Epithelial cell of esophagus (primary cell): ENCODE data around the gene PTGIR.

Experiments used
- DNase-seq: peaks from one replicate; pipeline ENCODE4 v3.0.0; 2010; ENCODE audit warnings: low read depth
- H3K4me3 ChIP-seq: 2 replicates; pipeline ENCODE4 v1.5.1; 2011; ENCODE audit warnings: mild to moderate bottlenecking, low read length, control low read depth
- TF ChIP-seq, protein P1 (sequence below): IDR thresholded peaks from 2 replicates; pipeline ENCODE4 v1.5.1; 2011; ENCODE audit warnings: low read depth, mild to moderate bottlenecking, low read length, control low read depth, inconsistent platforms; ENCODE audit not compliant: insufficient read depth; ENCODE audit errors: missing control alignments

Gene PTGIR

DNA sequence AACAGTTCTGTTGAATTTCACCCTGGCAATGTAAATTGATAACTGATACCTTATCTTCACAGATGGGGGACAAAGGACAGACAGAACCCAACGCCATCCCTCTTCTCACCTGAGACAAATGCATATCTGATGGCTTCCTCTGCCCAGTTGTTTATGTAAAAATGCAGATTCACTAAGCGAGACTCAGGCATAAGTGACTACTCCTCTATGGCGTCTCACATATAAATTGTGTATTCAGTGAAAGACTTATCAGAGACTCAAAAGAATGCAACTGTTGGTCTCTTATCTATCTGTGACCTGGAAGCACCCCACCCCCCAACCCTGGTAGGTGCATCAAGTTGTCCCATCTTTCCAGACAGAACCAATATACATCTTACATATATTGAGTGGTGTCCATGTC, 37.0 kb downstream of the PTGIR start:
- TF ChIP-seq, protein P1, sequence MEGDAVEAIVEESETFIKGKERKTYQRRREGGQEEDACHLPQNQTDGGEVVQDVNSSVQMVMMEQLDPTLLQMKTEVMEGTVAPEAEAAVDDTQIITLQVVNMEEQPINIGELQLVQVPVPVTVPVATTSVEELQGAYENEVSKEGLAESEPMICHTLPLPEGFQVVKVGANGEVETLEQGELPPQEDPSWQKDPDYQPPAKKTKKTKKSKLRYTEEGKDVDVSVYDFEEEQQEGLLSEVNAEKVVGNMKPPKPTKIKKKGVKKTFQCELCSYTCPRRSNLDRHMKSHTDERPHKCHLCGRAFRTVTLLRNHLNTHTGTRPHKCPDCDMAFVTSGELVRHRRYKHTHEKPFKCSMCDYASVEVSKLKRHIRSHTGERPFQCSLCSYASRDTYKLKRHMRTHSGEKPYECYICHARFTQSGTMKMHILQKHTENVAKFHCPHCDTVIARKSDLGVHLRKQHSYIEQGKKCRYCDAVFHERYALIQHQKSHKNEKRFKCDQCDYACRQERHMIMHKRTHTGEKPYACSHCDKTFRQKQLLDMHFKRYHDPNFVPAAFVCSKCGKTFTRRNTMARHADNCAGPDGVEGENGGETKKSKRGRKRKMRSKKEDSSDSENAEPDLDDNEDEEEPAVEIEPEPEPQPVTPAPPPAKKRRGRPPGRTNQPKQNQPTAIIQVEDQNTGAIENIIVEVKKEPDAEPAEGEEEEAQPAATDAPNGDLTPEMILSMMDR: no peak
- DNase-seq: no peak
- H3K4me3 ChIP-seq: no peak overlapping the region

DNA sequence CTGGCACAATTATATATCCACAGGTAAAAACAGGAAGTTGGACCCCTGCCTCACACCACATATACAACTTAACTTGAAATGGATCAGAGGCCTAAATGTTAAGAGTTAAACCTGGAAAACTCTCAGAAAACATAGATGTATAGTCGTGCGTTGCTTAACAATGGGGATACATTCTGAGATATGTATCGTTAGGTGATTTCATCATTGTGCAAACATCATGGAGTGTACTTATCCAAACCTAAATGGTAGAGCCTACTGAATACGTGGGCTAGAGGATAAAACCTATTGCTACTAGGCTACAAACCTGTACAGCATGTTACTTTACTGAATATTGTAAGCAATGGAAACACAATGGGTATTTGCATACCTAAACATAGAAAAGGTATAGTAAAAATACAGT, 38.6 kb downstream of the PTGIR start:
- TF ChIP-seq, protein P1: no peak
- DNase-seq: no peak
- no peak overlapping the region for H3K4me3 ChIP-seq

DNA sequence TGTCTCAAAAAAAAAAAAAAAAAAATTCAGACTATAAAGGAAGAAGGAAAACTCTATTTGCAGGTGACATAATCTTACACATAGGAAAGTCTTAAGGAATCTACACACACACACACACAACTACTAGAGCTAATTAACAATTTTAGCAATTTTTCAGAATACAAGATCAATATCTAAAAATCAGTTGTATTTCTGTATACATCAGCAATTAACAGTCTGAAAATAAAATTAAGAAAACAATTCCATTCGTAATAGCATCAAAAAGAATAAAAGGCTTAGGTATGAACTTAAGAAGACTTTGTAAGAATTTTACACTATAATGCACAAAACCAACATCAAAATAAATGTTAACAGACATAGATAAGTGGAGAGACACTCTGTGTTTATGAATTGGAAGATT, 39.4 kb downstream of the PTGIR start:
- TF ChIP-seq, protein P1: no peak
- no peak for DNase-seq
- no peak overlapping the region for H3K4me3 ChIP-seq

DNA sequence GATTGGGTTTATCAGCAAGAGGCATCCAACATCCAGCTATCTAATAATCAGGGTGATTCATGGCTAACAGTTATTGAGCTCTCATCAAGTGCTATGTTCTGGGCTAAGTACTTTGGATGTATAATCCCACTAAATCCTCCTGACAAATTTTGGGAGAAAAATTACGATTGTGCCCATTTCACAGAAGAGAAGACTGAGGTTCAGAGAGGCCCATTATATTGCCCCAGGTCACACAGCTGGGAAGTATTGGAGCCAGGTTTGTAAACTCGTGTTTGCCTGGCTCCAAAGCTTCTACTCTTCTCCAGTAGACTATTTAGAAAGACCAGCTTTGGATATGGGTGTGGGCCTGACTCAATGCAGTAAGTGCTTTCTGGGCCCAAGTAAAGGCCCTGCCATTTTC, 44.6 kb downstream of the PTGIR start:
- TF ChIP-seq, protein P1: no peak
- H3K4me3 ChIP-seq: no peak overlapping the region
- no peak for DNase-seq

DNA sequence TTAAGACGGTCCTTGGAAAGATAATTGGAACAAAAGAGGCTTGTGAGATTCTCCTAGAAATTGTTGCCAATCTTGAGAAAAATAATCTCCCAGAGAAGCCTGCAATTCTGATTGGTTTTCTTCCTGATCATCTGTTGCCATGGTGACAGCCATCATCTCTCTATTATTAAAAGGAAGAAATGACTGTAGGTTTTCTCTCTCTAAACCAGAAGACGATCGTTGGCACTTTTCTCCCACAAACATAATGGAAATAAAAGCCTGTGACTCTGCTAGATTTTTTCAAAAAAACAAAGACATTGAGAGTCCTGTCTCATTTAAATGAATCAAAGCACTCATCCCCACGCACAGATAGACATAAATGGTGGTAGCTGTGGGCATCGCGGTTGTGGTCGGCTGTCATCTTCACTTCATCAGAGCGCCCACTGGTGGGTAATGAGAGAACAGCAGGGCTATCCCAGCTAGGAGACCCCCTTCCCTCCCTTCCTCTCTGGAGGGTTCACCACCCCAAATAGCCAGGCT, 45.5 kb downstream of the PTGIR start:
- TF ChIP-seq, protein P1: peak; percentile 26
- no peak overlapping the region for H3K4me3 ChIP-seq
- DNase-seq: no peak

DNA sequence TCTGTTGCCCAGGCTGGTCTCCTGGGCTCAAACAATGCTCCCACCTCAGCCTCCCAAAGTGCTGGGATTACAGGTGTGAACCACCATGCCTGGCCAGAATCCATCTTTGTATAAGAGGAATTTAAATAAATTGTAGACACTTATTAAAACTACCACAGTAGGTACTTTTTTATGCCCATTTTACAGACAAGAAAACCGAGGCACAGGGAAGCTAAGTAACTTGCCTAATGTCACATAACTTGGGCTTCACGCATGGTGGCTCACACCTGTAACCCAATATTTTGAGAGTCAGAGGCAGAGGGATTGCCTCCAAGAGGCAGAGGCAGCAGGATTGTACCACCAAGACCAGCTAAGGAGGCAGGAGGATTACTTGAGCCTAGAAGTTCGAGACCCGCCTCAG, 46.4 kb downstream of the PTGIR start:
- DNase-seq: no peak
- no peak overlapping the region for H3K4me3 ChIP-seq
- TF ChIP-seq, protein P1: no peak

DNA sequence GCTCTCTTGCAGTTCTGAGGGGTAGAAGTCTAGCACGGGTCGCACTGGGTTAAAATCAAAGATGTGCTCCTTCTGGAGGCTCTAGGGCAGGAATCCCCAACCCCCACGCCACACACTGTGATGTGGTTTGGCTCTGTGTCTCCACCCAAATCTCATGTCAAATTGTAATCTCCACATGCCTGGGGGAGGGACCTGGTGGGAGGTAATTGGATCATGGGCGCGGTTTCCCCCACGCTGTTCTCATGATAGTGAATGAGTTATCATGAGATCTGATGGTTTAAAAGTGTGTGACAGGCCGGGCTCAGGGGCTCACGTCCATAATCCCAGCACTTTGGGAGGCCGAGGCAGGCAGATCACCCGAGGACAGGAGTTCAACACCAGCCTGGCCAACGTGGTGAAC, 50.4 kb downstream of the PTGIR start:
- no peak overlapping the region for H3K4me3 ChIP-seq
- DNase-seq: no peak
- TF ChIP-seq, protein P1: no peak
